Endodermal cell (in vitro differentiated cells): ENCODE measurements around the gene TANK. TPM values are rescaled to one million over a fixed set of nuclear protein-coding genes. Genes with fewer than 3 reads are reported as not detected.

Experiments
- DNase-seq: peaks from one replicate; pipeline ENCODE4 v3.0.0-alpha.2; 2017
- H3K27ac ChIP-seq: 2 replicates; pipeline ENCODE4 v1.5.1; 2013; ENCODE audit warnings: mild to moderate bottlenecking, low read depth, low read length, moderate library complexity
- H3K27me3 ChIP-seq: 2 replicates; pipeline ENCODE4 v1.6.1; 2013; ENCODE audit warnings: mild to moderate bottlenecking, low read length, moderate library complexity; ENCODE audit not compliant: insufficient read depth, control insufficient read depth, poor library complexity, severe bottlenecking
- H3K36me3 ChIP-seq: 2 replicates; pipeline ENCODE4 v1.7.0; 2013; ENCODE audit warnings: mild to moderate bottlenecking, low read length, moderate library complexity; ENCODE audit not compliant: control insufficient read depth, insufficient read depth
- H3K4me1 ChIP-seq: one replicate; pipeline ENCODE4 v1.7.0; 2013; ENCODE audit warnings: low read length; ENCODE audit not compliant: control insufficient read depth, insufficient read depth
- H3K4me3 ChIP-seq: 2 replicates; pipeline ENCODE4 v1.5.1; 2013; ENCODE audit warnings: mild to moderate bottlenecking, low read length, moderate library complexity
- H3K9ac ChIP-seq: 2 replicates; pipeline ENCODE4 v1.6.1; 2013; ENCODE audit warnings: mild to moderate bottlenecking, low read length, moderate library complexity; ENCODE audit not compliant: poor library complexity, severe bottlenecking; ENCODE audit errors: extremely low read depth
- H3K9me3 ChIP-seq: 2 replicates; pipeline ENCODE4 v1.6.1; 2013; ENCODE audit warnings: mild to moderate bottlenecking, low read length, moderate library complexity; ENCODE audit not compliant: control insufficient read depth
- H3K27ac Mint-ChIP-seq: 2 replicates; pipeline ENCODE4 v1.8.0; 2020; ENCODE audit warnings: mixed read lengths
- H3K27me3 Mint-ChIP-seq: 2 replicates; pipeline ENCODE4 v1.8.0; 2021; ENCODE audit warnings: mild to moderate bottlenecking, mixed read lengths; ENCODE audit not compliant: insufficient read depth
- H3K36me3 Mint-ChIP-seq: 2 replicates; pipeline ENCODE4 v1.8.0; 2020; ENCODE audit warnings: low read depth, mixed read lengths
- H3K4me1 Mint-ChIP-seq: 2 replicates; pipeline ENCODE4 v1.8.0; 2020; ENCODE audit warnings: mixed read lengths
- H3K4me3 Mint-ChIP-seq: 2 replicates; pipeline ENCODE4 v1.8.0; 2020; ENCODE audit warnings: mild to moderate bottlenecking, moderate library complexity, mixed read lengths
- H3K9me3 Mint-ChIP-seq: 2 replicates; pipeline ENCODE4 v1.8.0; 2020; ENCODE audit warnings: mild to moderate bottlenecking, mixed read lengths
- CTCF ChIP-seq: fragments of 200-600 bp; sonication (generic); conservative IDR thresholded peaks from 2 replicates; pipeline ENCODE4 v1.5.0; 2021; ENCODE audit warnings: antibody characterized with exemption, mild to moderate bottlenecking
- WGBS, 2 experiments: methylation state at CpG; one replicate each; pipeline versions ENCODE4 v1.1.5 to v1.1.7; 2013; ENCODE audit warnings: missing lambda C conversion rate in 2 of 2, mixed read lengths in 1 of 2; ENCODE audit not compliant: insufficient coverage in 1 of 2, insufficient read length in 1 of 2; 5-methylcytosine and 5-hydroxymethylcytosine counted together
- total RNA-seq, 2 donors: library from RNA; stranded (reverse); fragmentation: NEBNext Ultra II Directional in 1 of 2; extraction: Animal tissue kit (Norgen Biotek cat#: 25700) in 1 of 2; gene quantifications; 2 replicates in 1 of 2; 3 replicates in 1 of 2; pipeline ENCODE4 v1.2.1, GENCODE V29; 2021

TANK gene
- total RNA-seq, 2 donors from 2014 or later = 22.4 to 33.2 TPM

- no peaks in the 10 kb centered on the region for H3K36me3 Mint-ChIP-seq
- no peak for TF ChIP-seq CTCF
- H3K4me1 ChIP-seq = peaks cover 6% of the 10 kb centered on the region
Measured at GRCh38 chr2:161112908-161113307, 47.3 kb upstream of the TANK start.

GRCh38 chr2:161113693-161114575 is 46.3 kb upstream of the TANK start:
- Mint-ChIP-seq H3K4me3 (no peak overlapping the region), H3K27ac (no peak overlapping the region), H3K9me3 (no peaks in the 10 kb centered on the region), H3K27me3 (peaks cover 11% of the 10 kb centered on the region), H3K4me1 (peaks cover 30% of the 10 kb centered on the region), H3K36me3 (no peaks in the 10 kb centered on the region)
- Histone ChIP-seq H3K4me1 (peaks cover 6% of the 10 kb centered on the region), H3K9ac (no peak overlapping the region), H3K27ac (no peak overlapping the region), H3K9me3 (no peaks in the 10 kb centered on the region), H3K27me3 (peaks cover 2% of the 10 kb centered on the region), H3K36me3 (no peaks in the 10 kb centered on the region), H3K4me3 (no peak overlapping the region)
- no peak for TF ChIP-seq CTCF
- 86 to 98% methylated on average over 4 to 5 of the region's 5 CpGs for WGBS, 2 experiments
- no peak for DNase-seq

More at GRCh38 chr2:161112908-161113307, 47.3 kb upstream of the TANK start:
- H3K36me3 ChIP-seq = no peaks in the 10 kb centered on the region
- no peak overlapping the region for H3K27ac ChIP-seq
- H3K27me3 Mint-ChIP-seq = peaks cover 4% of the 10 kb centered on the region
- no peak overlapping the region for H3K27ac Mint-ChIP-seq
- WGBS, 2 experiments = 100% methylated on average over 1 of the region's 1 CpG; no CpG with 5 or more reads in 1 of the 2 experiments
- no peak for DNase-seq
- no peak overlapping the region for H3K9ac ChIP-seq
- no peaks in the 10 kb centered on the region for H3K9me3 ChIP-seq
- no peaks in the 10 kb centered on the region for H3K27me3 ChIP-seq
- H3K4me3 ChIP-seq = no peak overlapping the region
- no peaks in the 10 kb centered on the region for H3K9me3 Mint-ChIP-seq
- H3K4me1 Mint-ChIP-seq = peaks cover 35% of the 10 kb centered on the region
- no peak overlapping the region for H3K4me3 Mint-ChIP-seq

- H3K4me1 Mint-ChIP-seq = peaks cover 28% of the 10 kb centered on the region
- peaks cover 4% of the 10 kb centered on the region for H3K27me3 ChIP-seq
- peaks cover 6% of the 10 kb centered on the region for H3K4me1 ChIP-seq
- TF ChIP-seq CTCF = no peak
- no peak overlapping the region for H3K27ac ChIP-seq
- H3K36me3 Mint-ChIP-seq = no peaks in the 10 kb centered on the region
- DNase-seq = no peak
- H3K9me3 ChIP-seq = no peaks in the 10 kb centered on the region
- 94 to 100% methylated on average over 2 of the region's 2 CpGs for WGBS, 2 experiments
- H3K9me3 Mint-ChIP-seq = no peaks in the 10 kb centered on the region
- no peak overlapping the region for H3K27ac Mint-ChIP-seq
- peaks cover 22% of the 10 kb centered on the region for H3K27me3 Mint-ChIP-seq
- no peaks in the 10 kb centered on the region for H3K36me3 ChIP-seq
- H3K4me3 ChIP-seq = no peak overlapping the region
- H3K4me3 Mint-ChIP-seq = no peak overlapping the region
- no peak overlapping the region for H3K9ac ChIP-seq
Measured at GRCh38 chr2:161115205-161115604, 45.0 kb upstream of the TANK start.
